Mammary epithelial cell (primary cell): ENCODE results near the gene PGR.

Experiments
- CTCF ChIP-seq, 2 donors: IDR thresholded peaks in 1 of 2; conservative IDR thresholded peaks in 1 of 2; 2 replicates each; pipeline ENCODE4 v1.5.1; 2011 to 2012; ENCODE audit warnings: inconsistent platforms in 2 of 2, low read length in 2 of 2, mild to moderate bottlenecking in 2 of 2, control low read depth in 1 of 2, low read depth in 1 of 2; ENCODE audit not compliant: insufficient read depth in 1 of 2; ENCODE audit errors: extremely low read depth in 1 of 2
- EZH2 ChIP-seq: IDR thresholded peaks from 2 replicates; pipeline ENCODE4 v1.6.1; 2012; ENCODE audit warnings: low read length, inconsistent platforms, borderline replicate concordance

- TF ChIP-seq CTCF (conservative IDR thresholded peaks at IDR 0.05 in 1 of 2, IDR thresholded peaks at IDR 0.05 in 1 of 2; ENCODE audit: extremely low read depth in 1 of 2, insufficient read depth in 1 of 2, low read depth in 1 of 2, low read length in 2 of 2) (no peak), EZH2 (no peak)
Measured at GRCh38 chr11:100984668-100985067, 144.9 kb downstream of the PGR start.
